Measurements from ENCODE around the gene PRDM11. TPM values are rescaled to one million over a fixed set of nuclear protein-coding genes. Genes with fewer than 3 reads are reported as not detected.

PRDM11 gene
- total and polyA plus RNA-seq, 10 of the 15 experiments (the other 5 are each of a cell fraction or from before 2014, with no cell fraction given), result 0.03 to 2.4 (median 0.53) TPM

GRCh38 chr11:45168366-45169130 is 22.1 kb downstream of the PRDM11 start (continued):
- no peak for TF ChIP-seq CEBPZ (IDR thresholded peaks at IDR 0.05; ENCODE audit: low read depth, low read length)
- no peak for TF ChIP-seq POLR2AphosphoS5 (IDR thresholded peaks at IDR 0.05; ENCODE audit: low read length)
- TF ChIP-seq PAX5 (IDR thresholded peaks at IDR 0.05; ENCODE audit: borderline replicate concordance, low read depth, low read length), result no peak
- TF ChIP-seq KDM1A (IDR thresholded peaks at IDR 0.05; ENCODE audit: borderline replicate concordance), result no peak
- no peak for TF ChIP-seq USF1 (IDR thresholded peaks at IDR 0.05; ENCODE audit: borderline replicate concordance, extremely low read length, insufficient read depth, low read depth, low read length)
- TF ChIP-seq TBL1XR1 (IDR thresholded peaks at IDR 0.05; ENCODE audit: low read depth, low read length), result no peak
- TF ChIP-seq STAT1 (conservative IDR thresholded peaks at IDR 0.05), result no peak
